GM23338 (cell line): Measurements from ENCODE around the gene CACHD1. TPM values are rescaled to one million over a fixed set of nuclear protein-coding genes. Genes with fewer than 3 reads are reported as not detected.

Experiments
- ATAC-seq: fragments of 200-7000 bp; cut with Tn5 transposase; 3 replicates; pipeline ENCODE4 v1.9.1; 2020
- DNase-seq: peaks from one replicate; pipeline ENCODE4 v3.0.0-alpha.2; 2015; ENCODE audit warnings: low spot score
- H2AFZ ChIP-seq: fragments of 200-600 bp; sonication (generic); 2 replicates; pipeline ENCODE4 v1.8.0; 2016; ENCODE audit warnings: antibody characterized with exemption, mild to moderate bottlenecking, moderate library complexity
- H3F3A ChIP-seq: fragments of 200-600 bp; sonication (generic); replicated peaks from 2 replicates; pipeline ENCODE4 v1.8.0; 2017; ENCODE audit warnings: antibody characterized with exemption, mixed run types, low read depth
- H3K27ac ChIP-seq: fragments of 200-600 bp; sonication (generic); 2 replicates; pipeline ENCODE4 v1.6.1; 2016; ENCODE audit warnings: low read depth
- H3K27me3 ChIP-seq: fragments of 200-600 bp; sonication (generic); 2 replicates; pipeline ENCODE4 v1.8.0; 2016; ENCODE audit warnings: mild to moderate bottlenecking, mixed run types, moderate library complexity; ENCODE audit not compliant: insufficient read depth
- H3K36me3 ChIP-seq: fragments of 200-600 bp; sonication (generic); 2 replicates; pipeline ENCODE4 v1.8.0; 2016; ENCODE audit warnings: mild to moderate bottlenecking; ENCODE audit not compliant: insufficient read depth
- H3K4me1 ChIP-seq: fragments of 200-600 bp; sonication (generic); 2 replicates; pipeline ENCODE4 v1.8.0; 2016; ENCODE audit warnings: mild to moderate bottlenecking, moderate library complexity; ENCODE audit not compliant: insufficient read depth
- H3K4me2 ChIP-seq: fragments of 200-600 bp; sonication (generic); 2 replicates; pipeline ENCODE4 v1.7.1; 2017; ENCODE audit warnings: mixed run types
- H3K4me3 ChIP-seq: fragments of 200-600 bp; sonication (generic); 2 replicates; pipeline ENCODE4 v1.6.1; 2016; ENCODE audit warnings: mixed run types
- H3K79me2 ChIP-seq: fragments of 200-600 bp; sonication (generic); replicated peaks from 2 replicates; pipeline ENCODE4 v1.8.0; 2017; ENCODE audit warnings: mild to moderate bottlenecking; ENCODE audit not compliant: insufficient read depth
- H3K9me2 ChIP-seq: fragments of 200-600 bp; sonication (generic); 2 replicates; pipeline ENCODE4 v1.8.0; 2017; ENCODE audit not compliant: insufficient read depth
- H4K20me1 ChIP-seq: fragments of 200-600 bp; sonication (generic); replicated peaks from 2 replicates; pipeline ENCODE4 v1.8.0; 2017; ENCODE audit warnings: mild to moderate bottlenecking; ENCODE audit not compliant: insufficient read depth
- H3K27ac Mint-ChIP-seq: 2 replicates; pipeline ENCODE4 v1.8.0; 2020; ENCODE audit warnings: inconsistent platforms, mild to moderate bottlenecking, moderate library complexity, mixed read lengths
- H3K27me3 Mint-ChIP-seq: 3 replicates; pipeline ENCODE4 v1.8.0; 2022; ENCODE audit warnings: low read depth, mild to moderate bottlenecking, moderate library complexity, mixed read lengths, inconsistent platforms; ENCODE audit not compliant: insufficient read depth, poor library complexity
- H3K36me3 Mint-ChIP-seq: 3 replicates; pipeline ENCODE4 v1.8.0; 2021; ENCODE audit warnings: low read depth, mild to moderate bottlenecking, inconsistent platforms, moderate library complexity, mixed read lengths
- H3K4me1 Mint-ChIP-seq: 3 replicates; pipeline ENCODE4 v1.8.0; 2020; ENCODE audit warnings: mild to moderate bottlenecking, inconsistent platforms, mixed read lengths
- H3K4me3 Mint-ChIP-seq: 3 replicates; pipeline ENCODE4 v1.8.0; 2021; ENCODE audit warnings: moderate library complexity, mild to moderate bottlenecking, inconsistent platforms, mixed read lengths
- H3K9me3 Mint-ChIP-seq: 3 replicates; pipeline ENCODE4 v1.8.0; 2020; ENCODE audit warnings: moderate library complexity, mild to moderate bottlenecking, inconsistent platforms, mixed read lengths
- CREB1 ChIP-seq: fragments of 250-450 bp; sonication (Bioruptor Pico); IDR thresholded peaks from 2 replicates; pipeline ENCODE4 v1.5.0; 2020; ENCODE audit warnings: low read depth, mild to moderate bottlenecking, moderate library complexity
- EZH2phosphoT487 ChIP-seq: fragments of 200-600 bp; sonication (generic); IDR thresholded peaks from one replicate; pipeline ENCODE4 v1.8.1; 2018; ENCODE audit warnings: antibody characterized with exemption; ENCODE audit not compliant: unreplicated experiment
- JUNB ChIP-seq: IDR thresholded peaks from one replicate; pipeline ENCODE4 v1.6.1; 2016; ENCODE audit warnings: antibody characterized with exemption; ENCODE audit not compliant: unreplicated experiment
- STAT1 ChIP-seq: IDR thresholded peaks from one replicate; pipeline ENCODE4 v1.6.1; 2016; ENCODE audit warnings: antibody characterized with exemption; ENCODE audit not compliant: unreplicated experiment
- ZNF331 ChIP-seq: fragments of 250-450 bp; sonication (Bioruptor Pico); IDR thresholded peaks from 2 replicates; pipeline ENCODE4 v1.5.0; 2020; ENCODE audit warnings: low read depth, mild to moderate bottlenecking, moderate library complexity
- polyA plus RNA-seq: library from polyadenylated mRNA; unstranded; fragments of >200 nt; fragmentation: Nextera tagmentation; extraction: Ambion mirVana; gene quantifications from 2 replicates; pipeline ENCODE4 v1.2.1, GENCODE V29; 2016
- total RNA-seq: library from RNA; depleted of rRNA; stranded (reverse); fragments of >200 nt; shearing (Covaris generic); gene quantifications from 2 replicates; pipeline ENCODE4 v1.2.3, GENCODE V29; 2014
- TF ChIP-seq, protein P1 (sequence below): fragments of 250-450 bp; sonication (Bioruptor Pico); IDR thresholded peaks from 2 replicates; pipeline ENCODE4 v1.5.0; 2020; ENCODE audit warnings: mild to moderate bottlenecking, moderate library complexity
- TF ChIP-seq, protein P2 (sequence below): IDR thresholded peaks from 2 replicates; pipeline ENCODE4 v1.6.1; 2016; ENCODE audit warnings: antibody characterized with exemption
- TF ChIP-seq, protein P3 (sequence below): IDR thresholded peaks from one replicate; pipeline ENCODE4 v1.6.1; 2018; ENCODE audit warnings: antibody characterized with exemption; ENCODE audit not compliant: unreplicated experiment
- TF ChIP-seq, protein P4 (sequence below), 2 experiments: fragments of 200-600 bp in 1 of 2; sonication (generic) in 1 of 2; conservative IDR thresholded peaks; 2 replicates each; pipeline versions ENCODE4 v1.5.1 to v1.6.1; 2016 to 2017; ENCODE audit warnings: antibody characterized with exemption in 2 of 2, low read depth in 2 of 2, mild to moderate bottlenecking in 2 of 2, moderate library complexity in 1 of 2

The CACHD1 gene
- total and polyA plus RNA-seq, 2 experiments from 2014 or later = 12.6 to 43.7 TPM

DNA sequence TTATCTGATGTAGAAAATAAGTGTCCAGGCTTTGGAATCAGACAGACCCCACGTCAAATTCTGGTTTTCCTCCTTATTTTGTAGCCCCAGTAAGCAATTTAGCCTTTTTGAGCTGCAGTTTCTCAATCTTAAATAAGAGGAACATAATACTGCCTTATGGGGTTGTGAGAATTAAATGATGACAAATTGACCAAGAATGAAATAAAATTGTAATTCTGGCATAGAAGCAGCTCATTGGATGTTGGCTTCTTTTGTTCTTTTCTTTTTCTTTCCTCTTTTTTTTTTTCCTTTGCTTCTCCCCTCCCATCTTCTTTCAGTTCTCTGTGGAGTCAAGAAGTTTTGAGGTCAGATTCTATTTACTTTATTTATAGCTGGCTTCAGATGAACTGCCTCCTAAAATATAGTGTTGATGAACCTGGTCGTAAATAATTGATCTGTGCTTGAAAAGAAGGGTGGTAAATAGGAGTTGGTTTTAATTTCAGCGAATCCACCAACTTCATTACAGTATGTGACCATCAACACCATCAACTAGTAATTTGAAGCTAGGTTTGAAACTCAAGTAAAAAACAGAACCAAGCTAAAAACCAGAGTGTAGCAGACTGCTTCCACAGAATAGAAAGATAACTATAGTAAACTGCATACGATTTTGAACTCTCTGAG, 81.1 kb downstream of the CACHD1 start (continued):
- TF ChIP-seq, protein P1, sequence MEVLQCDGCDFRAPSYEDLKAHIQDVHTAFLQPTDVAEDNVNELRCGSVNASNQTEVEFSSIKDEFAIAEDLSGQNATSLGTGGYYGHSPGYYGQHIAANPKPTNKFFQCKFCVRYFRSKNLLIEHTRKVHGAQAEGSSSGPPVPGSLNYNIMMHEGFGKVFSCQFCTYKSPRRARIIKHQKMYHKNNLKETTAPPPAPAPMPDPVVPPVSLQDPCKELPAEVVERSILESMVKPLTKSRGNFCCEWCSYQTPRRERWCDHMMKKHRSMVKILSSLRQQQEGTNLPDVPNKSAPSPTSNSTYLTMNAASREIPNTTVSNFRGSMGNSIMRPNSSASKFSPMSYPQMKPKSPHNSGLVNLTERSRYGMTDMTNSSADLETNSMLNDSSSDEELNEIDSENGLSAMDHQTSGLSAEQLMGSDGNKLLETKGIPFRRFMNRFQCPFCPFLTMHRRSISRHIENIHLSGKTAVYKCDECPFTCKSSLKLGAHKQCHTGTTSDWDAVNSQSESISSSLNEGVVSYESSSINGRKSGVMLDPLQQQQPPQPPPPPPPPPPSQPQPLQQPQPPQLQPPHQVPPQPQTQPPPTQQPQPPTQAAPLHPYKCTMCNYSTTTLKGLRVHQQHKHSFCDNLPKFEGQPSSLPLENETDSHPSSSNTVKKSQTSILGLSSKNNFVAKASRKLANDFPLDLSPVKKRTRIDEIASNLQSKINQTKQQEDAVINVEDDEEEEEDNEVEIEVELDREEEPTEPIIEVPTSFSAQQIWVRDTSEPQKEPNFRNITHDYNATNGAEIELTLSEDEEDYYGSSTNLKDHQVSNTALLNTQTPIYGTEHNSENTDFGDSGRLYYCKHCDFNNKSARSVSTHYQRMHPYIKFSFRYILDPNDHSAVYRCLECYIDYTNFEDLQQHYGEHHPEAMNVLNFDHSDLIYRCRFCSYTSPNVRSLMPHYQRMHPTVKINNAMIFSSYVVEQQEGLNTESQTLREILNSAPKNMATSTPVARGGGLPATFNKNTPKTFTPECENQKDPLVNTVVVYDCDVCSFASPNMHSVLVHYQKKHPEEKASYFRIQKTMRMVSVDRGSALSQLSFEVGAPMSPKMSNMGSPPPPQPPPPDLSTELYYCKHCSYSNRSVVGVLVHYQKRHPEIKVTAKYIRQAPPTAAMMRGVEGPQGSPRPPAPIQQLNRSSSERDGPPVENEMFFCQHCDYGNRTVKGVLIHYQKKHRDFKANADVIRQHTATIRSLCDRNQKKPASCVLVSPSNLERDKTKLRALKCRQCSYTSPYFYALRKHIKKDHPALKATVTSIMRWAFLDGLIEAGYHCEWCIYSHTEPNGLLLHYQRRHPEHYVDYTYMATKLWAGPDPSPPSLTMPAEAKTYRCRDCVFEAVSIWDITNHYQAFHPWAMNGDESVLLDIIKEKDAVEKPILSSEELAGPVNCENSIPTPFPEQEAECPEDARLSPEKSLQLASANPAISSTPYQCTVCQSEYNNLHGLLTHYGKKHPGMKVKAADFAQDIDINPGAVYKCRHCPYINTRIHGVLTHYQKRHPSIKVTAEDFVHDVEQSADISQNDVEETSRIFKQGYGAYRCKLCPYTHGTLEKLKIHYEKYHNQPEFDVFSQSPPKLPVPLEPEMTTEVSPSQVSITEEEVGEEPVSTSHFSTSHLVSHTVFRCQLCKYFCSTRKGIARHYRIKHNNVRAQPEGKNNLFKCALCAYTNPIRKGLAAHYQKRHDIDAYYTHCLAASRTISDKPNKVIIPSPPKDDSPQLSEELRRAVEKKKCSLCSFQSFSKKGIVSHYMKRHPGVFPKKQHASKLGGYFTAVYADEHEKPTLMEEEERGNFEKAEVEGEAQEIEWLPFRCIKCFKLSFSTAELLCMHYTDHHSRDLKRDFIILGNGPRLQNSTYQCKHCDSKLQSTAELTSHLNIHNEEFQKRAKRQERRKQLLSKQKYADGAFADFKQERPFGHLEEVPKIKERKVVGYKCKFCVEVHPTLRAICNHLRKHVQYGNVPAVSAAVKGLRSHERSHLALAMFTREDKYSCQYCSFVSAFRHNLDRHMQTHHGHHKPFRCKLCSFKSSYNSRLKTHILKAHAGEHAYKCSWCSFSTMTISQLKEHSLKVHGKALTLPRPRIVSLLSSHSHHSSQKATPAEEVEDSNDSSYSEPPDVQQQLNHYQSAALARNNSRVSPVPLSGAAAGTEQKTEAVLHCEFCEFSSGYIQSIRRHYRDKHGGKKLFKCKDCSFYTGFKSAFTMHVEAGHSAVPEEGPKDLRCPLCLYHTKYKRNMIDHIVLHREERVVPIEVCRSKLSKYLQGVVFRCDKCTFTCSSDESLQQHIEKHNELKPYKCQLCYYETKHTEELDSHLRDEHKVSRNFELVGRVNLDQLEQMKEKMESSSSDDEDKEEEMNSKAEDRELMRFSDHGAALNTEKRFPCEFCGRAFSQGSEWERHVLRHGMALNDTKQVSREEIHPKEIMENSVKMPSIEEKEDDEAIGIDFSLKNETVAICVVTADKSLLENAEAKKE (CRISPR knock-in tag) = no peak
- TF ChIP-seq ZNF331 (no peak), EZH2phosphoT487 (no peak)

DNA sequence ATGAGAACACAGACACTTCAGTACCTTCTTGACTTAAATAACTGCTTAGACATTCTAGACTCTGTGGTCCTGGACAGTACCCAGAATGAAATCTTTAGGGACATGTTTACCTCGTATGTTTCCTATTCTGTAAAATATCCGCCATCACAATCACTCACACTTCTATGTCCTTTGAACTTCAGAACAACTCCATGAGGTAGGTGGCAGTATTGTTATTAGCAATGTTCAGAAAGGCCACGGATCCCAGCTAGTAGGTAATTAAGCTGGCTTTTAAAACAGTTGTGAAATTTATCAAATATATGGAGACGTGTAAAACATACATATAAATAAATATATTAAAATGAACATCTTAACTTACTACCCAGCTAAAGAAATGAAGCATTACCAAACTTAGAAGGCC, 83.4 kb downstream of the CACHD1 start:
- DNase-seq = no peak

More for the DNA sequence above, 83.4 kb downstream of the CACHD1 start:
- Histone ChIP-seq H3K4me1 (peaks cover 23% of the 10 kb centered on the region), H3K9me2 (no peaks in the 10 kb centered on the region), H3K27ac (no peak overlapping the region), H3K36me3 (no peaks in the 10 kb centered on the region), H2AFZ (no peak overlapping the region), H3F3A (no peaks in the 10 kb centered on the region), H3K4me2 (no peak overlapping the region), H3K79me2 (peaks cover 51% of the 10 kb centered on the region), H3K27me3 (no peaks in the 10 kb centered on the region), H3K4me3 (no peak overlapping the region), H4K20me1 (peaks cover 5% of the 10 kb centered on the region; the same call in 1 of the 2 replicates)
- Mint-ChIP-seq H3K4me1 (peaks cover 24% of the 10 kb centered on the region), H3K4me3 (no peak overlapping the region), H3K36me3 (peaks cover 35% of the 10 kb centered on the region), H3K27me3 (no peaks in the 10 kb centered on the region), H3K9me3 (no peaks in the 10 kb centered on the region), H3K27ac (no peak overlapping the region)
- ATAC-seq = no peak
- TF ChIP-seq, protein P2, sequence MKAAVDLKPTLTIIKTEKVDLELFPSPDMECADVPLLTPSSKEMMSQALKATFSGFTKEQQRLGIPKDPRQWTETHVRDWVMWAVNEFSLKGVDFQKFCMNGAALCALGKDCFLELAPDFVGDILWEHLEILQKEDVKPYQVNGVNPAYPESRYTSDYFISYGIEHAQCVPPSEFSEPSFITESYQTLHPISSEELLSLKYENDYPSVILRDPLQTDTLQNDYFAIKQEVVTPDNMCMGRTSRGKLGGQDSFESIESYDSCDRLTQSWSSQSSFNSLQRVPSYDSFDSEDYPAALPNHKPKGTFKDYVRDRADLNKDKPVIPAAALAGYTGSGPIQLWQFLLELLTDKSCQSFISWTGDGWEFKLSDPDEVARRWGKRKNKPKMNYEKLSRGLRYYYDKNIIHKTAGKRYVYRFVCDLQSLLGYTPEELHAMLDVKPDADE = no peak
- TF ChIP-seq, protein P3, sequence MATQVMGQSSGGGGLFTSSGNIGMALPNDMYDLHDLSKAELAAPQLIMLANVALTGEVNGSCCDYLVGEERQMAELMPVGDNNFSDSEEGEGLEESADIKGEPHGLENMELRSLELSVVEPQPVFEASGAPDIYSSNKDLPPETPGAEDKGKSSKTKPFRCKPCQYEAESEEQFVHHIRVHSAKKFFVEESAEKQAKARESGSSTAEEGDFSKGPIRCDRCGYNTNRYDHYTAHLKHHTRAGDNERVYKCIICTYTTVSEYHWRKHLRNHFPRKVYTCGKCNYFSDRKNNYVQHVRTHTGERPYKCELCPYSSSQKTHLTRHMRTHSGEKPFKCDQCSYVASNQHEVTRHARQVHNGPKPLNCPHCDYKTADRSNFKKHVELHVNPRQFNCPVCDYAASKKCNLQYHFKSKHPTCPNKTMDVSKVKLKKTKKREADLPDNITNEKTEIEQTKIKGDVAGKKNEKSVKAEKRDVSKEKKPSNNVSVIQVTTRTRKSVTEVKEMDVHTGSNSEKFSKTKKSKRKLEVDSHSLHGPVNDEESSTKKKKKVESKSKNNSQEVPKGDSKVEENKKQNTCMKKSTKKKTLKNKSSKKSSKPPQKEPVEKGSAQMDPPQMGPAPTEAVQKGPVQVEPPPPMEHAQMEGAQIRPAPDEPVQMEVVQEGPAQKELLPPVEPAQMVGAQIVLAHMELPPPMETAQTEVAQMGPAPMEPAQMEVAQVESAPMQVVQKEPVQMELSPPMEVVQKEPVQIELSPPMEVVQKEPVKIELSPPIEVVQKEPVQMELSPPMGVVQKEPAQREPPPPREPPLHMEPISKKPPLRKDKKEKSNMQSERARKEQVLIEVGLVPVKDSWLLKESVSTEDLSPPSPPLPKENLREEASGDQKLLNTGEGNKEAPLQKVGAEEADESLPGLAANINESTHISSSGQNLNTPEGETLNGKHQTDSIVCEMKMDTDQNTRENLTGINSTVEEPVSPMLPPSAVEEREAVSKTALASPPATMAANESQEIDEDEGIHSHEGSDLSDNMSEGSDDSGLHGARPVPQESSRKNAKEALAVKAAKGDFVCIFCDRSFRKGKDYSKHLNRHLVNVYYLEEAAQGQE = no peak
- TF ChIP-seq CREB1 (CRISPR knock-in tag) = no peak
- TF ChIP-seq, protein P4, sequence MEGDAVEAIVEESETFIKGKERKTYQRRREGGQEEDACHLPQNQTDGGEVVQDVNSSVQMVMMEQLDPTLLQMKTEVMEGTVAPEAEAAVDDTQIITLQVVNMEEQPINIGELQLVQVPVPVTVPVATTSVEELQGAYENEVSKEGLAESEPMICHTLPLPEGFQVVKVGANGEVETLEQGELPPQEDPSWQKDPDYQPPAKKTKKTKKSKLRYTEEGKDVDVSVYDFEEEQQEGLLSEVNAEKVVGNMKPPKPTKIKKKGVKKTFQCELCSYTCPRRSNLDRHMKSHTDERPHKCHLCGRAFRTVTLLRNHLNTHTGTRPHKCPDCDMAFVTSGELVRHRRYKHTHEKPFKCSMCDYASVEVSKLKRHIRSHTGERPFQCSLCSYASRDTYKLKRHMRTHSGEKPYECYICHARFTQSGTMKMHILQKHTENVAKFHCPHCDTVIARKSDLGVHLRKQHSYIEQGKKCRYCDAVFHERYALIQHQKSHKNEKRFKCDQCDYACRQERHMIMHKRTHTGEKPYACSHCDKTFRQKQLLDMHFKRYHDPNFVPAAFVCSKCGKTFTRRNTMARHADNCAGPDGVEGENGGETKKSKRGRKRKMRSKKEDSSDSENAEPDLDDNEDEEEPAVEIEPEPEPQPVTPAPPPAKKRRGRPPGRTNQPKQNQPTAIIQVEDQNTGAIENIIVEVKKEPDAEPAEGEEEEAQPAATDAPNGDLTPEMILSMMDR (conservative IDR thresholded peaks at IDR 0.05; ENCODE audit: low read depth in 2 of 2) = peak in 1 of 2 experiments; percentile 48; a peak in 3 of 4 replicates
- no peak for TF ChIP-seq ZNF331
- no peak for TF ChIP-seq JUNB
- no peak for TF ChIP-seq STAT1
